ENCODE data around the gene AKAP12.

The AKAP12 gene

GRCh38 chr6:151284548-151285017, 44.8 kb downstream of the AKAP12 start:
- DNase-seq = no peak

- no peak for DNase-seq
Measured at GRCh38 chr6:151285122-151285521, 45.4 kb downstream of the AKAP12 start.

DNA sequence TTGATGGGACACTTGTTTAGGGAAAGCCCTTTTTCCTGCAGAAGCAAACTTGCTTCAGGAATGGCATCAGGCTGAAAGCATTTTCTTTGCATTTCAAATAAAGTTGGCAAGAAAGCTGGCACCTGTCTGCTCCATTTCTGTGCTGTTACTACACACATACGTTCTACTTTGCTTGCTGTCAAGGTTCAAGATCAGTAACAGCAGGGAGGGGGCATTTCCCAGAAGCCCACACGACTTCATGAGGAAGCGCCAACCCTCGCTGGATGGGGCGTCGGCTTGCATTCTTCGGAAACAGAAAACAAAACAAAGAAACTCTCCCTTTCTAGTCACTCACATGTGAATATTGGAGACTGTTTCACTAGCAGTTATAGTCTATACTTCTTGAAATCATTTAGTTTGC, 46.4 kb downstream of the AKAP12 start:
- DNase-seq = no peak

- peak; percentile 14 for DNase-seq
Measured at GRCh38 chr6:151288712-151289398, 49.1 kb downstream of the AKAP12 start.

GRCh38 chr6:151289399-151290007, 49.7 kb downstream of the AKAP12 start:
- DNase-seq = no peak

DNA sequence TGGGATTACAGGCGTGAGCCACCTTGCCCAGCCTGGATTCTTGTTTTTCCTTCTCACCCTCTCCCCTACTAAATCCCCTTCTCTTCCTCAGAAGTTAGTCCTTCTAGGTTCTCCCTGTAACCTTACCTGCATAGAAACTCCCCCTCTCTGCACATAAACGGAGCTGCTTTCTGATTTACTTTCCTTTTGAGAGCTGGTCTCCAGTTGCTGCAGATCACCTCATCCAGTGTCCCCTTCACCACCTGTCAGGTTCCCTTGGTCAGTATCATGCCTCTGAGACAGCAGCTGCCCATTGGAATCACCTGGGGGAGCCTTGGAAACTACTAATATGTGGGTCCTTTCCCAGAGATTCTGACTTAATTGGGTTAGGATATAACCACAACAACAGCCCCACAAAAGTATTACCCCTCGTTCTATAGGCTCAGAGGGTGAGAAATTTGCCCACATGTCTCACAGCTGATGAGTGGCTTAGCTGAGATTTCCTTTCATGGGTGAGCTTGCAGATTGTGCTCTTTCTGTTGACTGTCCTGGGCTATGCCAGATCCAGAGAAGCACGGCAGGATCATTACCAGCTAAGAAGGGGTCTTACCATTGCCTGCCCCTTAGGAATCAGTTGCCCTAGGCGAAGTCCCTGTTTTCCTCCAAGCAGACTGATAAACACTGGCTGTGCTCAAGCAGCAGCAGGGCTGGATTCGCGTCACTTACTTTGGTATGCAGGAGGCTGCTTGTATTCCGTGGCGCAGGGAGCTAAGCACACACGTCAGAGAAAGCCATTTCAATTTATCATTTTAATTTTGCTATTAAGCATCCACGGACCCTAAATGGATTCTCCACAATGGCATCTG, 51.3 kb downstream of the AKAP12 start:
- no peak for DNase-seq

GRCh38 chr6:151291722-151292059, 51.9 kb downstream of the AKAP12 start:
- DNase-seq = no peak

GRCh38 chr6:151292974-151293687, 53.4 kb downstream of the AKAP12 start:
- no peak for DNase-seq

DNA sequence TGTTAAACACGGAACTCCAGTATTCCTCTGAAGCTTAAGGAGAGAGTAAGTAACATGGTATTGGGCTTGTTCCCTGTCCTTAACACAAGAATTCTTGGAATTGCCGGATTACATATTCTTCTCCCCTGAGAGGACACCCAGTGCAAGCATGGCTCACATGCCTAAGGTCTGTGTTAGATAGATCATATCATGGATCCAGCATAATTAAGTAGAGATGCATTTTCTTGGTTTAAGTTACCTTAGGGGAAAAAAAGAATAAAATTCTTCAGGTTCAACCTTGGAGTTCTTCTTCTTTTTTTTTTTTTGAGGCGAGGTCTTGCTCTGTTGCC, 53.9 kb downstream of the AKAP12 start:
- no peak for DNase-seq

DNA sequence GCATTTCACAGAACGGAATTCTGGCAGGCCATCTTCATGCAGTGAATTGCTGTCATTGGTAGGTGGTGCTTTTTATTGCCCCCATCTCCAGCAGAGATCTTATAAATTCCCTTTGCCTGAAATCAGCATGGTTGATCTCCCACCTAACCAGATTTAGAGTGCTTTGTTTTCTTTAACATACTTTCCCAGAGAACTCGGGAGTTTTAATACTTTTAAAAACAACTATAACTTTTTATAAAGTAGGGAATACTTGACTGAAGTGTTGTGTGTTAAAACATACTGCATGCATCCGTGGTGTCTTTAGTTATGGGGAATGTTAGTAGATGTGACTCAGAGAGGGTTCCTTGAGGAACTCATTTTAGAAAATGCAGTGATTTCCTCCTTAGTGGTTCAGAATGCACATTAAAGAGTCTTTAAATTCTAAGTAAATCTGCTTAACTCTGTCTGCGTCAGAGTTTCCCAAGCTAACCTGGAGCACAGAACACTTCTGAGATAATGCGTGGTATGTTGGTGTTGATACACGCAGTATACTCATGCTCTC, 54.9 kb downstream of the AKAP12 start:
- no peak for DNase-seq

GRCh38 chr6:151297886-151298285, 58.1 kb downstream of the AKAP12 start:
- no peak for DNase-seq

GRCh38 chr6:151299011-151299410, 59.2 kb downstream of the AKAP12 start:
- DNase-seq = no peak

DNA sequence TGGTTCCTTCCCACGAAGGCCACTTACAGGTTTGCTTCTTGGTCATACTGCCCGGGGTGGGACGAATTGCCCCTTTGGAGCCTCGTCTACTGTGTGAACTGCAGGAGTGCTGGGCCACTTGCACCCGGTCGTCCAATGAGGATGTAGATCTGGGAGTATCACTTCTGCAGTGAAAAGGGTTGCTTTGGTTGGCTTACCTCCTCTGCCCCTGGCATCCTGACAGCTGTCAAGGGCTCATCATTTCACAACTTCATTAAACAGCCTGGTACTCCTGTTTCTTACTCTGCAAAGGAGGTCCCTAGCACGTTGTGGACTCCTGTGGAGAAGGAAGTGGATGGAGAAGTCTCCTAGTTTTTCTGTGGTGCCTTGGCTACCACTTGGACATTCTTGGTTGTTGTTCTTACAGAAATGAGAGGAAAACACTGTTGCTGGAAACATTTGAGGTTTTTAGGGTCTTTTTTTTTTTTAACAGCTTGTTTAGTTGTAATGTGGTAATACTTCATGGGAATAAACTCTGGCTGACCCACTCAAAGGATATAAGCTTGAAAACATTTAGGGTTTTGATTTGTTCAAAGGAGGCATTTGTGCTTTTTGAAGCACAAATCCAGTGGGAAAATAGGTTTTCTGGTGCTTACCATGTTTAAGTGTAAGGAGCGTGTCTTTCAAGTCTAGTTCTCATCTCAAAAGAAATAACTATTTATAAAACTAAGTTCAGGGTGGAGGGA, 60.7 kb downstream of the AKAP12 start:
- no peak for DNase-seq

DNA sequence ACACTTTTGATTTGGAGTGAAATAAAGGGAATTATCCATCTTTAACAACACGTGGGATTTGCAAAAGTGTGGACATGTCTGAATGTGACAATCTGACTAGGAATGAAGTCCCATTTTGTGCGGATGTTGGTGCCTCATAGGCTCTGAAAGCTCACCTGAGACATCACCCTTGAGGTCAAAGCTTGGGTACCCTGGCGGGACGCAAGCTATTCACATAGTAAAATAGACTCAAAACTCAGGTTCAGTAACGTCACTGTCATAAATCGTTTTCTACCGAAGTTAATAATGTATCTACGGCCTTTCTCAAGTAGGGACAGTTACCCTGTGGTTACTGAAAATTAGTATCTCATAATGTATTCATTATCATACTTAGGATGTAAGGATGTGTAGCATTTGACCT, 61.8 kb downstream of the AKAP12 start:
- DNase-seq = no peak

DNA sequence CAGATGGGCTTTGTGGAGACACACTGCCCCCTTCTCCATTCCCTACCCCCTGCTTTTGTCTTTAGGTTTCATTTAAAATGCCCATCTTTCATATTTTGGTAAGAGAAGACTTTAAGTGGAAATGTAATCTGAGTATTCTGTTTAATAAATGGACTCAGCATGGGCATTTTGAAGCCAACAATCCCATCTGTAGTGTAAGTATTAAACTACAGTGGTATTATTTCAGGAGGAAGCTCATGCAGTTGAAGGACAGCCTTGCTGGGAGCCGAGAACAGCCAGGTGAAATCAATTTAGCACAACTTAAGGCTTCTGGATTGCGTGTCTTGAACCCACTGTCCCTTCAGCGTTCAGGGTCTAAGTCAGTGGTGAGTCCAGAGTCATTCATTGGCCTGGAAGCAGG, 63.5 kb downstream of the AKAP12 start:
- no peak for DNase-seq

DNA sequence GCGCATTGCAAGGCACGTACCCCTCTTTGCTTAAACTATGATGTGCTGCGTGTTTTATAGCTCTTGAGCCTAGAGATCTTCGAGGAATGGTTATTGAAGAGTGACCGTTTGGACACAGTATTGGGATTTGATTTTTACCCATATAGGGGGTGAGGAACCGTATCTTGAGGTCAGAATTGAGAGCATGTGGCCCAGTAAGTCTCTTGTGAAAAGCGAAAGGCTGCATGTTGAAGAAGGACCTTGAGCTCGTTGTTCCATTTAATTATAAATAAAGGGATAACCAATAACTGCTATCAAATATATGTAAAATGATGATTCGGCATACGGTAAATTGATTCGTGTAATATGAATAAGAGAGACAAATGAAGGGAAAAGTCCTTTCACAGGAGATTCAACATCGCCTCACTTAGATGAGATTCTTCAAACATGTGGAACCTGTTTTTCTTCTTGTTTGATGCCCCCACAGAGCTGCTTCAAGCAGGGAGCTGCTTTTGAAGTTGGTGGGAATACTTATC, 66.6 kb downstream of the AKAP12 start:
- no peak for DNase-seq

DNA sequence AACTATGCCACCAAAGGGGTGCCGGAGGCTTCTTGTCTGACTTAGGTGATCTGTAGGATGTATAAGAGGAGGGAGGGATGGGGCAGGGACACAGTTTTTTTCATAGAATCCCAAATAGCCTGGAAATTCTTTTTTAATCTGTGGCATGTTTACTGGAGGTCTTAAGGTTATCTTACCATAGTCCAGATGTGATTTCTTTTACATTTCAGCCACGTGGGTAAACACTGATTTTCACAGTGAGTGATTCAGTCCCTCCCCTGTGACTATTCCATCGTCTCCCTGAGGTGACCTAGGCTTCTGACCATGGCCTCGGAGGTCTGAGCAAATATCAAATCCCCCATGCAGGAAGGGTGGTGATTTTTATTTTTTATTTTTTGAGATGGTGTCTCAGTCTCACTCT, 67.7 kb downstream of the AKAP12 start:
- no peak for DNase-seq

- DNase-seq = no peak
Measured at GRCh38 chr6:151309619-151310018, 69.9 kb downstream of the AKAP12 start.

DNA sequence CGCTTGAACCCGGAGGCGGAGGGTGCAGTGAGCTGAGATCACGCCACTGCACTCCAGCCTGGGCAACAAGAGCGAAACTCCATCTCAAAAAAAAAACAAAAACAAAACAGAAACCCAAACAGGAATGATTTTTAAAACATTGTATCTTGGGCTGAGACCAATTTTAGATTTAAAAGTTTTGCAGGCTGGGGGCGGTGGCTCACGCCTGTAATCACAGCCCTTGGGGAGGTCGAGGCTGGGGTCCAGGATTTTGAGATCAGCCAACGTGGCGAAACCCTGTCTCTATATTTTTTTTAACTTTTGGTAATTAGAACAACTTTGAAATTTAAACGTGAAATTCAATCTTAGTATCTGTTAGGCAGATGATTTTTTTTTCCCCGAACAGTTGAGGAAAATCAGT, 70.5 kb downstream of the AKAP12 start:
- no peak for DNase-seq

DNA sequence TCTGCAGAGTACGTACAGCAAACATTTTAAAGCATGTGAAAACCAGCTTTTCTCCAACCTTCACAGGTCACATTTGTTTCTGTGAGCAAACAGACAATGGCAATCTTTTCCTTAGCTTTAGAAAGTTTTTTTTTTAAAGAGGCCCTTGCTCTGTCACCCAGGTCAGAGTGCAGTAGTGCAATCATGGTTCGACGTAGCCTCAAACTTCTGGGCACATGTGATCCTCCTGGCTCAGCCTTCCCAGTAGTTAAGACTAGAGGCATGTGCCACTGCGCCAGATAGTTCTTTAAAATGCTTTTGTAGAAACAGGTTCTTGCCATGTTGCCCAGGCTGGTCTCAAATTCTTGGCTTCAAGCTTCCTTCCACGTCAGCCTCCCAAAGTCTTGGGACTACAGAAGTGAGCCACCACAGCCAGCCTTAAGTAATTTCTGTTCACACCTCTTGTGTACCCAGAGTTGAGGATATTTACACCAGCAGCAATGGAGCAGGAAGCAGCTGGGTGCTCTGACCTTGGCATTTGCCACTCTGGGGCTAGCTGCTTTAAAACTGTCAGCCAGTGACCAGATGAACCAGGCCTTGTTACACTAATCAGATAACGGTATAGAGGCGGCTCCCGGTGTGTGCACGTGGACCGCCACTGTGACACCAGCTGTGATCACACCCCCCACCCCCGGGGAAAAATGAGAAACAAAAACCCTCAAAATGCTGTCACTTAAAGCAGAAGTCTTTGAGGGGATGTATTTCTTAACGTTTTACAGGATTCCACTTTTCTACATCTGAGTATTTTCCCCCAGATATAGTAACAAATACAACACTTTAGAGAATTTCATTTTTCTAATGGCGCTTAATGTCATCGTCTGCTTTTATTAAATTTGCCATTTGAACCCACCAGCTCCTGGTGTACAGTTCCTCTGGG, 71.3 kb downstream of the AKAP12 start:
- no peak for DNase-seq

DNA sequence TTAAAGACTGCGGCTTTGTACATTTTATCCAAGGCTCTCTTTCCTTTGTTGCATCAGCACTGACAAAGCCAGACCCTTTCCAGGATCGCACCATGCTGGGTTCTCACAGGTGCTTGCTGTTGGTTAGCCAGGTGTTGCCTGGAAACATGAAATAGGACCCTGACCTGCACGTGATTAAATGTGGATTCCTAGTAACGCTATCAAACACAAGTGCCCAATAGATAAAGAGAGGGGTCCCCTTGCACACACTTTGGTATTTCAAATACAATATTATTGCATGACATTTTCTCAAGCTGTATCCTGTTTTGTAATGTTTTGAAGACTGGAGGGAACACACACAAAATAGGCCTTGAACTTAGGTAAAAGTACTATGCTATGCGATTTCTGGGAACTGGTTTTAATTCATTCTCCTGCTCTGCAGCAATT, 73.3 kb downstream of the AKAP12 start:
- peak; percentile 79 for DNase-seq

Measured in NCI-H1105 treated with DMSO at 0.1 percent for 48 hours (cell line).